HL-60/S4 (cell line): ENCODE results near the gene LRCH4.
"Not testable (repeated sequence)": the region's sequence is repeated elsewhere in the genome, so short reads cannot be mapped to it uniquely, and the experiment has no call there.

Experiments used
- in situ Hi-C: fragments of 300-500 bp; cut with MboI; formaldehyde crosslinking; loops from 2 replicates; pipeline ENCODE4 v1.14.3; 2022; ENCODE audit warnings: low sequenced_read_pairs

The LRCH4 gene

DNA sequence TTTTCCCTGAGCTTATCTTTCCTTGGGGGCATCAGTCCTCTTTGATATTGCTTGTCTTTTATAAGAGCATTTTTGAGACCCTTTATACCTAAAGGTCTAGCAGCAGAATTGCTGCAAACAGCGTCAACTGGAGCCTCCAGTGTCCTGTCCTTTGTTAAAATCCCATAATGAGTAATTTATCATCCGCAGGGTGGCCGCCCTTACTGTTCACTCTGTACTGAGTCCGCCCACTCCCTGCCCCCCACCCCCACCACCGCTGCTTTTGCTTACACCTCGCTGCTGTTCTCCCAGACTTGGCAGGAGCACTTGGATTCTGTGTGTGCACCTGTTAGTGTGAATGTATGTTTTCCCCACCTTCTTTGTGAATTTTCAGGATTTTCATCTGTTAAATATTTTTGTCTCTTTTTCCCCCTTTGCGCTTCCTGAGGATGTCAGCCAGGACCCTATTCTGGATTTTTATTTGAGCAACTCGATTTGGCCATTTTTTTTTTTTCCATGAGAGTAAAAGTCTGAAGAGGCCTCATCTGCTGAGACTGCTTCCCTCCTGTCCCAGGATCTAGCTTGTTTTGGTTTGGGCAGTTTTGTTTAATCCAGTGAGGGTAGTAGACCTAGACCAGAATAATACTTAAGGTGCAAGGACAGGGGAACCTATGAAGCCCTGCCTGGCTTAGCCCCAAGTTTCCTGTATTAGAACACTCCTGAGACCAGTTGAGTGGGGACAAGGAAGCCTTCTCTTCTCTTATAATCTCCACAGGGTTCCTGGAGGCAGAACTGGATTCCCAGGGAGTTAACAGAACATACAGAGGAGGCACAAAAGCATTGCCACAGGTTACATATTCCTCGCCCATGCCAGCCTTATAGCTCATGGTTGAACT lies 38.8 kb downstream of the LRCH4 start:
- in situ Hi-C loops = no loop called here

DNA sequence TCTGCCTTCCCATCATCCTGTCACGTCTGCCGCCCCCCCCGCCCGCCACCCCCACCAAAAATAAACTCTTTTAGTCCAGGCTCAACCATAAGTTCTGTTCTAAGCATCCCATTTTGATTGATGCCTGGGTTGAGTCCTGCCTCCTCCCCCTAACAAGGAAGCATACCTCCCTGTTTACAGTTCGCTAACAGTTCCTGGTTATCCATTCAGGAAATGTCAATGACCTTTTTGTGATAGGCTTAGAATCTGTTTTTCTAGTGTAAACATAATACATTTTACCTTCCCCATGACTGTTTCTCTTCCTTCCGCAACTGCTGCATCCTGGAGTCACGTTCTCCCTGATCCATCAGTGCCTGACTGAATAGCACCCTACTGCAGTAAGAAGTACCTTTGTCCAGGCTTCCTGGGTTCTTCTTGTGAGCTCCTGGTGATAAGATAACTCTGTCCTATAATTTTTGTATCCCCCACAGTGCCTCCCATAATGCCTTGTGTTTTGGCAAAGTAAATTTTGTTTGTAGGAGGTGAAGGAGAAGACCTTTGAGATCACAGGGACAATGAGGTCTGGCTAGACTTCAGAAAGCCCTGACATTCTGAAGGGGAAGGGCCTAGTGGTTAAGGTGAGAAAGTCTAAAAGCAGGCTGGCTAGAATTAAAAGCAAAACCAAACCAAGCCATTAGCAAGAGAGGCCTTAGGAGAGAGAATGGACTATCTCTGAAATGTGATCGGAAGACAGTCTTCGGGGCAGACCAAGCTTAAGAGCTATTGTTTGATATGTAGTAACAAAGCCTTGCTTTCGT lies 39.6 kb downstream of the LRCH4 start:
- in situ Hi-C loops = no loop called here

- in situ Hi-C loops = no loop called here
Observed at GRCh38 chr7:100545360-100546128, 40.4 kb downstream of the LRCH4 start.

- in situ Hi-C loops = no loop called here
Observed at GRCh38 chr7:100544967-100545359, 41.0 kb downstream of the LRCH4 start.

GRCh38 chr7:100544386-100544785 lies 41.5 kb downstream of the LRCH4 start:
- in situ Hi-C loops = no loop called here

DNA sequence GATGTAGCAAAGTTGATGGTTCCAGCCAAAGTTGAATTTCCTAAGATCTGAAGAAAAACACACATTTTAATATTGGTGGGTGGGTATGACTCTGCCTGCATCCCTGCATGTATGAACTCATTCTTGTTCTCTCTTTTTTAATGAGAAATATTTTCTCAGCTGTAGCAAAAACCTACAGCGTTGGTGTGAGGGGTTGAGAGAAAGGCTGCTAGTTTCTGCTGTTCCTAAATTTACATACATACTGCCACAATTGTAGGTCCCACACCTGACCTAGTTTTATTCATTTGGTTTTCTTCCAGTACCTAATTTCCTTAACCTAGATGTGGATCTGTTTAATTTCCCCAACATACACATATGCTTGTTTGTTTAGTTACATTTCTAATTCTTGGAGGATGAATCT lies 42.3 kb downstream of the LRCH4 start:
- in situ Hi-C loops = no loop called here

DNA sequence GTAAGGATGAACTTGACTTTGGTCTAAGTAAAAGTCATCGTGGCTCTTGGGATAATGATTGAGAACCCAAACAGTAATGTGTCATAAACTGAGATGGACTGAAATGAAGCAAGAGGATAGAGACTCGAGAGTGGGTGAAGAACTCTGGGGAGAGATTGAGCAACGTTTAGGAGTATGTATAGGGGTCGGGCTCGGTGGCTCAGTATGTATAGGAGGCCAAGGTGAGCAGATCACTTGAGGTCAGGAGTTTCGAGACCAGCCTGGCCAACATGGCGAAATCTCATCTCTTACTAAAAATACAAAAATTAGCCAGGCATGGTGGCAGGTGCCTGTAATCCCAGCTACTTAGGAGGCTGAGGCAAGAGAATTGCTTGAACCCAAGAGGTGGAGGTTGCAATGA lies 44.6 kb downstream of the LRCH4 start:
- in situ Hi-C loops = not testable (repeated sequence)

DNA sequence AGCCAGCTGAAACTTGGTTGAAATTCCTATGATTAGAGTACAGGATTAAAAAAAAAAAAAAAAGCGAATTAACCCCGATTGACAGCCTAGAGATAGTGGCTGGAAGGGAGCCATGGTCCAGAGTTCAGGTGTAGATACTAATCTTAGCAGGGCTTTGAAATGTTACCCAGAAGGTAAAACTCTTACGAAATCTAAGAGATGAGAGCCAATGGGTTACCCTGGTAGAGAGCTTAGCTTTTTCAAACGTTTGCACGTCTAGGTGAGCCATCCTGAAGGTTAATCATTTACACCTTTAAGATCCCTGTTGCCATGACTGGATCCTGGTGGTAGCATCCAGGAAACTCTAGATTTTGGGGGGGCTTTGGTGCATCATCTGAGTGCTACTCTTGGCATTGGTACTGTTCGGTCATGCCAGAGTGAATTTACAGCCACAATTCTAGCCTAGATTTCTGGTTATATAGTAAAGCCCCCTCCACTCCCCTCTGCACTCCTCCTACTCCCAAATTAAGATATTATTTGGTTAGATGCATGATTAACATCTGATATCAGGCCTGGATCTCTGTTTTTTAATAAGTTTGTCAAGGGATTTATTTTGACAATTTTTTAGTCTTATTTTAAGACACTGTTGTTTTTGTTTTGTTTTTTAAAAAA lies 45.7 kb downstream of the LRCH4 start:
- in situ Hi-C loops = no loop called here

DNA sequence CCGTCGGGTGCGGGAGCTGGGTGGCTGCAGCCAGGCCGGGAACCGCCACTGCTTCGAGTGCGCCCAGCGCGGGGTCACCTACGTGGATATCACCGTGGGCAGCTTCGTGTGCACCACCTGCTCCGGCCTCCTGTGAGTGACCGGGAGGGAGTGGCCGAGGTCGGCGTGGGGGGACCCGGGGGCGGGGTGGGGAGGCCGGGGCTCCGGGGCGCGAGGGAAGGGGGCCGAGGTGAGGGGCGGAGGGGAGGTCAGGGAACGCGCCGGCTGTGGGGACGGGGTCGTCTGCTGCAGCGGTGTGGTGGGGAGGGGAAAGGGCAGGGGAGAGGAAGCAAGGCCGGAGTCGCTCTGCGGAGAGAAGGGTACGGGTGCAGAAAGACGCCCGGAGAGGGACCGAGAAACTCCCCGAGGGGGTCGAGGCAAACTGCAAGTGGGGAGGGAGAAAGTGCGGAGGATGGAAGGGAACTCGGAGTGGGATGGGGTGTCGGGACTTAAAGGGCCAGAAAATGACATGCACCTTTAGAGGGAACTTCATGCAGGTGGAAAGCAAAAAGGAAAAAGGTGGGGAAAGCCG lies 46.4 kb downstream of the LRCH4 start:
- in situ Hi-C loops = no loop called here

DNA sequence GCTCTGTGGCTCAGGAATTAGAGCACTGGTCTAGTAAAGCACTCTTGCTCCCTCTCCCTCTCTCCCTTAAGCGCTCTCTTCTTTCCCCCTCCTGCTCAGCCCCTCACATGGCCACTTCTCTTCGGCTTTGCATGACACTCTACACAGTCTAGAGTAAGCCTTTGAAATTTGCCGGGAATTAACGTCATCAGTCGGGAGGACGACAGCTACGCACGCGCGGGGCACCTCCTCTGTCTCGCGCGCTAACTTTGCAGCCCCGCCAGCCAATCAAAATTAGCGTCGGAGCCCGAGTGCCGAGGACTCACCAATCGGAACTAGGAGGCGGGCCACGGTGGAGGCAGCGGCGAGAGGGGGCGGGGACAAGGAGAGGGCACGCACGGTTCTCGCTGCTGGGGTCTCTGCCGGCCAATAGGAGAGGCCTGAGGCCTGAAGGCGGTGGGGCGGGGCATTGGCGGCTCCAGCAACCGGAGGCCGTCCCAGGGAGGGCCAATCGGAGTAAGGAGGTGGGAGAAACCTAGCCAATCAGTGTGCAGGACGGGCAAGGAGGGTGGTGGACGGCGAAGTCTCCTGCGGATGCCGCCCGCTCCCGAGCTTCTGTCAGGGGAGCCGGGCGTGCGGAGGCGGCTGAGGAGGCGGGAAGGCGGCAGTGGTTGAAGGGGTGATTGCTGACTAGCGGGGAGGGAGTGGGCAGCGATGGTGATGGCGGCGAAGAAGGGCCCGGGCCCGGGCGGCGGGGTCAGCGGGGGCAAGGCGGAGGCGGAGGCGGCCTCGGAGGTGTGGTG lies 47.1 kb downstream of the LRCH4 start, which contains the start of gene AGFG2:
TSS of gene AGFG2 (plus strand) at position 550 of the 782 bp plus-strand sequence. CDS start at position 694, 144 bp downstream.
- in situ Hi-C loops = no loop called here

DNA sequence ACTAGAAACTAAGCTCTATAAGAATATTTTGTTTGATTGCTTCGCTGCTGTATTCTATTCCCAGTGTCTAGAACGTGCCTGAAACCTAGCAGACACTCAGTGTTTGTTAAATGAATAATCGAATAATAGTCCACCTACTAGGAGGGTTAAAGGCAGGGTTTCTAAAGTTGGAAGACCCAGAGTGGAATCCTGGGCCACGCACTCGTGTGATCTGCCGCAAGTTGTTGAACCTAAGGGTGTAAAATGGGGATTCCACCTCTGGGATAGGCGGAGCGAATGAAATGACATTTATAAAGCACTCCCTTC lies 47.6 kb downstream of the LRCH4 start:
- in situ Hi-C loops = no loop called here

- in situ Hi-C loops = not testable (repeated sequence)
Observed at GRCh38 chr7:100536695-100537094, 49.2 kb downstream of the LRCH4 start.

GRCh38 chr7:100535982-100536381 lies 49.9 kb downstream of the LRCH4 start:
- in situ Hi-C loops = not testable (repeated sequence)

GRCh38 chr7:100532165-100533022 lies 53.5 kb downstream of the LRCH4 start:
- in situ Hi-C loops = no loop called here

DNA sequence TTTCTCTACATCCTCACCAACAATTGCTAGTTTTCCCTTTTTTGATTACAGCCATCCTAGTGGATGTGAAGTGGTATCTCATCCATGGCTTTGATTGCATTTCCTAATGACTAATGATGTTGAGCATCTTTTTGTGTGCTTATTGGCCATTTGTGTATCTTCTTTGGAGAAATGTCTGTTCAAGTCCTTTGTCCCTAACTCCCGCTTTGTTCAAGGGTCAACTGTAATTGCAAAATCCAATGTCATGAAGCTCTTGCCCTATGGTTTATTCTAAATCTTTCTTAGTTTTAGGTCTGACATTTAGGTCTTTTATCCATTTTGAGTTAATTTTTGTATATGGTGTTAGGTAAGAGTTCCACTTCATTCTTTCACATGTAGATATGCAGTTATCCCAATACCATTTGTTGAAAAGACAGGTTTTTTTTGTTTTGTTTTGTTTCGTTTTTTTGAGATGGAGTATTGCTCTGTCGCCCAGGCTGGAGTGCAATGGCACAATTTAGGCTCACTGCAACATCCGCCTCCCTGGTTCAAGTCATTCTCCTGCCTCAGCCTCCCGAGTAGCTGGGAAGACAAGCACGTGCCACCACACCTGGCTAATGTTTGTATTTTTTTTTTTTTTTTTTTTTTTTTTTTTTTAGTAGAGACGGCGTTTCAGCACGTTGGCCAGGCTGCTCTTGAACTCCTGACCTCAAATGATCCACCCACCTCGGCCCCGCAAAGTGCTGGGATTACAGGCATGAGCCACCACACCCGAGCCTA lies 57.6 kb downstream of the LRCH4 start:
- in situ Hi-C loops = not testable (repeated sequence)
